HepG2 (cell line): ENCODE results near the gene CARS1. TPM values are rescaled to one million over a fixed set of nuclear protein-coding genes. Genes with fewer than 3 reads are reported as not detected.

ENCODE experiments used
- ATAC-seq: fragments of 200-7000 bp; cut with Tn5 transposase; 3 replicates; pipeline ENCODE4 v1.9.1; 2020; ENCODE audit warnings: mild to moderate bottlenecking, moderate library complexity
- BruUV-seq: library from RNA; stranded (reverse); fragments of 400-500 nt; replicated peaks from 2 replicates; lab custom pipeline; 2021; lab: Mats Ljungman, UMichigan
- CTCF ChIA-PET: fragments of 300-600 bp; formaldehyde crosslinking; extraction: SDS; loops from one replicate; lab custom pipeline; 2021; ENCODE audit warnings: low total read pairs, inconsistent platforms, low intra/inter-chr PET ratio; lab: Yijun Ruan, JAX
- POLR2A ChIA-PET: fragments of 350-600 bp; sonication (Branson Sonifier 250); formaldehyde crosslinking; loops from one replicate; lab custom pipeline; 2020; ENCODE audit warnings: antibody characterized with exemption, inconsistent platforms; lab: Yijun Ruan, JAX
- DNase-seq: peaks from one replicate; pipeline ENCODE4 v3.0.0-alpha.2; 2015; ENCODE audit warnings: low spot score
- FAIRE-seq: peaks from 3 replicates; lab custom pipeline; 2011; peaks lifted over from hg19 to GRCh38; lab: Jason Lieb, UNC
- H2AFZ ChIP-seq: one replicate; pipeline ENCODE4 v1.6.1; 2011; ENCODE audit warnings: low read length, inconsistent platforms
- H3K27ac ChIP-seq: fragments of 300-600 bp; 3 replicates; pipeline ENCODE4 v1.8.0; 2011; ENCODE audit warnings: mixed run types, mild to moderate bottlenecking, mixed read lengths, low read length, inconsistent platforms; ENCODE audit not compliant: insufficient read depth; ENCODE audit errors: extremely low read length
- H3K27me3 ChIP-seq, 2 experiments: fragments of 200-600 bp in 1 of 2; 2 replicates in 1 of 2; 3 replicates in 1 of 2; pipeline versions ENCODE4 v1.6.0 to v1.8.0; 2011; ENCODE audit warnings: low read length in 2 of 2, mild to moderate bottlenecking in 2 of 2, moderate library complexity in 2 of 2, inconsistent platforms in 1 of 2; ENCODE audit not compliant: insufficient read depth in 2 of 2, control insufficient read depth in 1 of 2
- H3K36me3 ChIP-seq, 2 experiments: fragments of 200-600 bp in 1 of 2; replicated peaks in 1 of 2; 2 replicates in 1 of 2; 3 replicates in 1 of 2; pipeline versions ENCODE4 v1.5.1 to v1.8.0; 2011; ENCODE audit warnings: low read length in 2 of 2, inconsistent platforms in 1 of 2; ENCODE audit not compliant: insufficient read depth in 2 of 2, control insufficient read depth in 1 of 2
- H3K4me1 ChIP-seq: 2 replicates; pipeline ENCODE4 v1.5.1; 2012; ENCODE audit warnings: low read length, inconsistent platforms; ENCODE audit not compliant: insufficient read depth
- H3K4me2 ChIP-seq: 2 replicates; pipeline ENCODE4 v1.6.0; 2011; ENCODE audit warnings: low read depth, low read length, inconsistent platforms
- H3K4me3 ChIP-seq, 3 experiments: fragments of 200-600 bp in 1 of 3; sonication (generic), shearing (Covaris generic) in 1 of 3; replicated peaks in 1 of 3; 2 replicates each; pipeline ENCODE4 v1.5.1; 2011 to 2016; ENCODE audit warnings: low read length in 3 of 3, inconsistent platforms in 2 of 3, low read depth in 2 of 3, mild to moderate bottlenecking in 2 of 3, control low read depth in 1 of 3, mixed read lengths in 1 of 3; ENCODE audit not compliant: insufficient read depth in 1 of 3
- H3K79me2 ChIP-seq: one replicate; pipeline ENCODE4 v1.6.1; 2011; ENCODE audit warnings: low read length, inconsistent platforms; ENCODE audit not compliant: insufficient read depth
- H3K9ac ChIP-seq: 2 replicates; pipeline ENCODE4 v1.6.0; 2011; ENCODE audit warnings: mild to moderate bottlenecking, low read depth, low read length, inconsistent platforms; ENCODE audit not compliant: insufficient read depth
- H3K9me3 ChIP-seq: 2 replicates; pipeline ENCODE4 v1.5.1; 2012; ENCODE audit warnings: mild to moderate bottlenecking, low read length
- H4K20me1 ChIP-seq: 2 replicates; pipeline ENCODE4 v1.6.0; 2011; ENCODE audit warnings: inconsistent platforms, mild to moderate bottlenecking, low read length, moderate library complexity; ENCODE audit not compliant: insufficient read depth
- DBP ChIP-seq: sonication (generic); formaldehyde crosslinking; IDR thresholded peaks from 2 replicates; pipeline ENCODE4 v1.4.0; 2020; ENCODE audit warnings: missing genetic modification reagents; ENCODE audit errors: not compliant biosample characterization
- POLR2AphosphoS5 ChIP-seq: IDR thresholded peaks from 2 replicates; pipeline ENCODE4 v1.6.1; 2012; ENCODE audit warnings: low read depth, low read length
- STAT6 ChIP-seq: sonication (generic); formaldehyde crosslinking; IDR thresholded peaks from 2 replicates; pipeline ENCODE4 v1.4.0; 2020; ENCODE audit warnings: missing genetic modification reagents, mild to moderate bottlenecking, borderline replicate concordance
- ZBTB33 ChIP-seq: sonication (generic); formaldehyde crosslinking; IDR thresholded peaks from 2 replicates; pipeline ENCODE4 v1.4.0; 2020; ENCODE audit warnings: missing genetic modification reagents
- ZMYM4 ChIP-seq: sonication (generic); formaldehyde crosslinking; IDR thresholded peaks from 2 replicates; pipeline ENCODE4 v1.8.1; 2023; ENCODE audit warnings: mild to moderate bottlenecking, missing genetic modification reagents
- ZNF17 ChIP-seq: sonication (generic); formaldehyde crosslinking; IDR thresholded peaks from 2 replicates; pipeline ENCODE4 v1.5.0; 2020; ENCODE audit warnings: mild to moderate bottlenecking, missing genetic modification reagents
- ZNF333 ChIP-seq: sonication (generic); formaldehyde crosslinking; IDR thresholded peaks from 2 replicates; pipeline ENCODE4 v1.4.0; 2020; ENCODE audit warnings: mild to moderate bottlenecking, missing genetic modification reagents, borderline replicate concordance
- ZNF407 ChIP-seq: sonication (generic); formaldehyde crosslinking; IDR thresholded peaks from one replicate; pipeline ENCODE4 v1.5.1; 2020; ENCODE audit warnings: mild to moderate bottlenecking, missing genetic modification reagents; ENCODE audit errors: not compliant biosample characterization
- ZNF678 ChIP-seq: sonication (generic); formaldehyde crosslinking; IDR thresholded peaks from 2 replicates; pipeline ENCODE4 v1.4.0; 2020; ENCODE audit warnings: mild to moderate bottlenecking, missing genetic modification reagents
- WGBS: methylation state at CpG from one replicate; pipeline ENCODE4 v1.1.6; 2017; ENCODE audit warnings: low lambda C conversion rate; 5-methylcytosine and 5-hydroxymethylcytosine counted together
- in situ Hi-C: cut with HindIII; loops from 2 replicates; pipeline ENCODE4 v1.10.0; 2017; ENCODE audit warnings: low pct_unique_long_range_greater_than_20kb; ENCODE audit not compliant: extremely low pct_ligation_motif_present
- intact Hi-C: fragments of 100-400 bp; cut with micrococcal nuclease; formaldehyde crosslinking; loops from one replicate; pipeline ENCODE4 v1.10.0; 2022; ENCODE audit not compliant: unreplicated experiment
- polyA plus RNA-seq, 8 experiments: library from polyadenylated mRNA; depleted of rRNA in 3 of 8; stranded (reverse) in 7 of 8; unstranded in 1 of 8; fragments of >200 nt; fragmentation: Illumina TruSeq in 4 of 8; extraction: Trizol in 4 of 8; gene quantifications; 2 replicates each; pipeline versions ENCODE4 v1.2.1 to v1.2.3, GENCODE V29; 2011 to 2016; ENCODE audit warnings: low read depth in 4 of 8, missing spikeins in 1 of 8, mixed read lengths in 1 of 8; ENCODE audit not compliant: insufficient read depth in 1 of 8
- total RNA-seq, 5 experiments: library from RNA; depleted of rRNA; stranded (reverse); fragments of >200 nt; fragmentation: Illumina TruSeq; extraction: Trizol; gene quantifications; 2 replicates each; pipeline ENCODE4 v1.2.3, GENCODE V29; 2016; ENCODE audit warnings: low read depth in 1 of 5

The CARS1 gene
- total and polyA plus RNA-seq, 2 of the 13 experiments (the other 11 are each of a cell fraction or from before 2014, with no cell fraction given), result 33.8 to 47.0 TPM

GRCh38 chr11:3086114-3086513 is 28.9 kb upstream of the CARS1 start (continued):
- no peak for TF ChIP-seq ZBTB33 (CRISPR knock-in tag)
- TF ChIP-seq DBP, result no peak
- no peak for TF ChIP-seq ZNF678
- no peak for TF ChIP-seq ZNF17 (CRISPR knock-in tag)

GRCh38 chr11:3085052-3085451 is 27.8 kb upstream of the CARS1 start:
- no TSS peak for BruUV-seq
- TF ChIP-seq ZMYM4, result no peak
- TF ChIP-seq ZNF407 (CRISPR knock-in tag), result no peak
- no peak for TF ChIP-seq STAT6 (CRISPR knock-in tag)
- TF ChIP-seq POLR2AphosphoS5, result no peak
- no peak for TF ChIP-seq ZNF333 (CRISPR knock-in tag)

More at GRCh38 chr11:3085052-3085451, 27.8 kb upstream of the CARS1 start:
- ChIA-PET CTCF (no interaction called here), POLR2A (no interaction called here)
- peaks cover 4 to 18% of the 10 kb centered on the region in 2 experiments; a peak in 4 of 5 replicates for H3K27me3 ChIP-seq
- no peak overlapping the region for H3K4me3 ChIP-seq
- DNase-seq, result no peak
- no peak overlapping the region for H3K4me2 ChIP-seq
- no peak overlapping the region for H3K9ac ChIP-seq
- 47% methylated on average over 5 of the region's 5 CpGs for WGBS
- no peaks in the 10 kb centered on the region for H4K20me1 ChIP-seq
- in situ Hi-C loops (no loop called here), intact Hi-C loops (no loop called here)
- no peak for ATAC-seq
- H3K27ac ChIP-seq, result no peak overlapping the region
- H2AFZ ChIP-seq, result peak overlapping the region; percentile 42
- H3K36me3 ChIP-seq, result no peaks in the 10 kb centered on the region
- no peaks in the 10 kb centered on the region for H3K79me2 ChIP-seq
- H3K9me3 ChIP-seq, result no peaks in the 10 kb centered on the region
- peaks cover 39% of the 10 kb centered on the region for H3K4me1 ChIP-seq
- FAIRE-seq, result no peak
